Activated naive CD8-positive, alpha-beta T cell treated with anti-CD3 and anti-CD28 coated beads, Interleukin-2, amount 50 U/mL, for 24 hours (primary cell): ENCODE data around the gene OR4X1.
"Not testable (repeated sequence)": the region's sequence is repeated elsewhere in the genome, so short reads cannot be mapped to it uniquely, and the experiment has no call there.

Source experiments
- ATAC-seq: fragments of 150-1000 bp; cut with Tn5 transposase; one replicate; pipeline ENCODE4 v1.10.0; 2021
- DNase-seq: peaks from one replicate; pipeline ENCODE4 v3.0.0; 2021
- H3K27ac Mint-ChIP-seq: one replicate; pipeline ENCODE4 v1.8.0; 2021; ENCODE audit warnings: mild to moderate bottlenecking, mixed read lengths
- H3K27me3 Mint-ChIP-seq: one replicate; pipeline ENCODE4 v1.8.0; 2021; ENCODE audit warnings: mixed read lengths
- H3K36me3 Mint-ChIP-seq: one replicate; pipeline ENCODE4 v1.8.0; 2021; ENCODE audit warnings: low read depth, mixed read lengths
- H3K4me1 Mint-ChIP-seq: one replicate; pipeline ENCODE4 v1.8.0; 2021; ENCODE audit warnings: mixed read lengths
- H3K4me3 Mint-ChIP-seq: one replicate; pipeline ENCODE4 v1.8.0; 2021; ENCODE audit warnings: mild to moderate bottlenecking, moderate library complexity, mixed read lengths
- H3K9me3 Mint-ChIP-seq: one replicate; pipeline ENCODE4 v1.8.0; 2021; ENCODE audit warnings: mixed read lengths

The OR4X1 gene, protein sequence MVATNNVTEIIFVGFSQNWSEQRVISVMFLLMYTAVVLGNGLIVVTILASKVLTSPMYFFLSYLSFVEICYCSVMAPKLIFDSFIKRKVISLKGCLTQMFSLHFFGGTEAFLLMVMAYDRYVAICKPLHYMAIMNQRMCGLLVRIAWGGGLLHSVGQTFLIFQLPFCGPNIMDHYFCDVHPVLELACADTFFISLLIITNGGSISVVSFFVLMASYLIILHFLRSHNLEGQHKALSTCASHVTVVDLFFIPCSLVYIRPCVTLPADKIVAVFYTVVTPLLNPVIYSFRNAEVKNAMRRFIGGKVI

GRCh38 chr11:48263423-48263911 is at the start of gene OR4X1:
OR4X1 (plus strand) TSS chr11:48263861; CDS start chr11:48263861, 0 bp downstream.
- Mint-ChIP-seq H3K27ac (no peak within 1 kb of the TSS), H3K27me3 (peaks cover 4% of the 10 kb centered on the region), H3K4me1 (no peaks in the 10 kb centered on the region), H3K36me3 (no peaks in the 10 kb centered on the region), H3K9me3 (no peaks in the 10 kb centered on the region), H3K4me3 (no peak within 1 kb of the TSS)
- DNase-seq (no peak), ATAC-seq (no peak)

- Mint-ChIP-seq H3K4me1 (no peaks in the 10 kb centered on the region), H3K27me3 (peaks cover 1% of the 10 kb centered on the region), H3K36me3 (no peaks in the 10 kb centered on the region), H3K4me3 (no peak within 1 kb of the TSS), H3K9me3 (no peaks in the 10 kb centered on the region), H3K27ac (no peak within 1 kb of the TSS)
- DNase-seq: no peak
- no peak for ATAC-seq
These were observed 47.2 kb upstream of the OR4X1 start, which contains the start of gene OR4B1 for GRCh38 chr11:48216510-48216909. OR4B1 (plus strand) TSS chr11:48216810; CDS start chr11:48216810, 0 bp downstream.

DNA sequence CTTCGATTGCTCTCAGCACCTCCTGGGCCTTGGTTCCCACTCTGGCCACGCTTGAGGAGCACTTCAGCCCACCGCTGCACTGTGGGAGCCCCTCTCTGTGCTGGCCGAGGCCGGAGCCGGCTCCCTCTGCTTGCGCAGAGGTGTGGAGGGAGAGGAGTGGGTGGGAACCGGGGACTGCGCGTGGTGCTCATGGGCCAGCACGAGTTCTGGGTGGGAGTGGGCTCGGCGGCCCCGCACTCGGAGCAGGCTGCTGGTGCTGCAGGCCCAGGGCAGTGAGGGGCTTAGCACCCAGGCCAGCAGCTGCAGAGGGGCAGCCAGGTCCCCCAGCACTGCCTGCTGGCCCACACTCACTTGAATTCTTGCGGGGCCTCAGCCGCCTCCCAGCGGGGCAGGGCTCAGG is 34.9 kb upstream of the OR4X1 start:
- DNase-seq (no peak), ATAC-seq (no peak)
- Mint-ChIP-seq H3K4me3 (no peak overlapping the region), H3K4me1 (no peaks in the 10 kb centered on the region), H3K36me3 (no peaks in the 10 kb centered on the region), H3K27ac (no peak overlapping the region), H3K27me3 (no peaks in the 10 kb centered on the region), H3K9me3 (peaks cover 7% of the 10 kb centered on the region)

DNA sequence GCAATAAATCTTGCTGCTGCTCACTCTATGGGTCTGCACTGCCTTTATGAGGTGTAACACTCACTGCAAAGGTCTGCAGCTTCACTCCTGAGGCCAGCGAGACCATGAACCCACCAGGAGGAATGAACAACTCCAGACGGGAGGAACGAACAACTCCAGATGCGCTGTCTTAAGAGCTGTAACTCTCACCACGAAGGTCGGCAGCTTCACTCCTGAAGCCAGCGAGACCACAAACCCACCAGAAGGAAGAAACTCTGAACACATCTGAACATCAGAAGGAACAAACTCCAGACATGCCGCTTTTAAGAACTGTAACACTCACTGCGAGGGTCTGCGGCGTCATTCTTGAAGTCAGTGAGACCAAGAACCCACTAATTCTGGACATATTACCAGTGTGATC is 33.6 kb upstream of the OR4X1 start:
- not testable (repeated sequence) for H3K4me3 Mint-ChIP-seq, H3K27ac Mint-ChIP-seq, DNase-seq, H3K27me3 Mint-ChIP-seq, H3K9me3 Mint-ChIP-seq, ATAC-seq, H3K36me3 Mint-ChIP-seq, H3K4me1 Mint-ChIP-seq

DNA sequence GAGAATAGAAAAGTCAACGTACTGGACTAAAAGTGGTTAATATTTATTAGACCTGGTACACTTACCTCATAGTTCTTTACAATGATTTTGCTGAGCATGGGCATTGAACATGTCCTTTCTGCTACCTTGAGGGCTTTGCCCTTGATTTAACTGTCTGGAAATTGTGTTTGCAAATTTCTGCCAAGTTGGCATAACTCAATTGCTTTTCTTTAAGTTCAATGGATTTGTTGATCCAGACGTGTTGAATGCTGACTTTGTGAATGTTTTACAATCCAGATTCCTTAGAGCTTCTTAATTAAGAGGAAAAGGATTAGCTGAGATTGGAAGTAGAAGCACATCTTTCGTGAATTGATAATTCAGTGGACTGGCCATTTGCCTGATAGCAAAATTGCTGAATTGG is 25.9 kb upstream of the OR4X1 start:
- no peak for DNase-seq
- H3K4me1 Mint-ChIP-seq: no peaks in the 10 kb centered on the region
- no peak overlapping the region for H3K4me3 Mint-ChIP-seq
- H3K27ac Mint-ChIP-seq: no peak overlapping the region
- no peaks in the 10 kb centered on the region for H3K36me3 Mint-ChIP-seq
- ATAC-seq: no peak
- peaks cover 4% of the 10 kb centered on the region for H3K9me3 Mint-ChIP-seq
- peaks cover 9% of the 10 kb centered on the region for H3K27me3 Mint-ChIP-seq

DNA sequence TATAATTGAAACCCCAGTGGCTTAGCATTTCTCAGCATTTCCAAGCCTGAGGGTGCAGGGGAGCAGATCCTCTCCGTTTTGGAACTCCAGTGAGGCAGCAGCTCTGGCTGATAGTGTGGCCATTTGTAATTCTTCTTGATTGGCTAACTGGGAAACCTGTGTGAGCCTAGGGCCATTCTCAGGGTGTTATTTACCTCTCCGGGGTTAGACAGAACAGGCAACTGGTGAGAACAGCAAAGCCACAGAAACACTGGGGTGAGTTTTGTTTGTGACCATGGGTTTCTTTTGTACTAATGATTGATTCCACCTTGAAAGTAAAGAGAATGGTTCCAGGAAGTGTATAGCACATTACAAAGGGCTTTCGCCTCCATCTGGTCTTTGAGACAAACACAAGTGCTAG is 21.2 kb upstream of the OR4X1 start:
- no peak overlapping the region for H3K4me3 Mint-ChIP-seq
- H3K4me1 Mint-ChIP-seq: no peaks in the 10 kb centered on the region
- H3K27ac Mint-ChIP-seq: no peak overlapping the region
- H3K27me3 Mint-ChIP-seq: peaks cover 13% of the 10 kb centered on the region
- H3K36me3 Mint-ChIP-seq: no peaks in the 10 kb centered on the region
- DNase-seq (no peak), ATAC-seq (no peak)
- no peaks in the 10 kb centered on the region for H3K9me3 Mint-ChIP-seq

DNA sequence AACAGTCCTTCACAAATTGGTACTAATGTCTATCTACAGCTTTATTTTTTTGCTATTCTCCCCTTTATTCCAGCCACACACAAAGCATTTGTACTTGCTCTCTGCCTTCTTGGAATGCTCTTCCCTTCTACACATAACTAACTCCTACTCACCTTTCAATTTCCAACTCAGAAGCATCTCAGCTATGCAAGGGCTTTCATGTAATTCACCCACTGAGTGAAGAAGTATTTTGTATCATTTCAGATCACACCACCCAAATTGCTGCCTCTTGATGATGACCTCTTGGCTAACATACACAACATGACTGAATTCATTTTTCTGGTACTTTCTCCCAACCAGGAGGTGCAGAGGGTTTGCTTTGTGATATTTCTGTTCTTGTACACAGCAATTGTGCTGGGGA is 18.9 kb upstream of the OR4X1 start, which contains the start of gene OR4X2:
TSS of gene OR4X2 (plus strand) at position 301 of the 400 bp plus-strand sequence. CDS start at position 301, 0 bp downstream.
- Mint-ChIP-seq H3K36me3 (no peaks in the 10 kb centered on the region), H3K4me1 (no peaks in the 10 kb centered on the region), H3K4me3 (no peak within 1 kb of the TSS), H3K9me3 (peaks cover 8% of the 10 kb centered on the region), H3K27me3 (peaks cover 13% of the 10 kb centered on the region), H3K27ac (no peak within 1 kb of the TSS)
- no peak for DNase-seq
- ATAC-seq: no peak

- Mint-ChIP-seq H3K4me1 (no peaks in the 10 kb centered on the region), H3K36me3 (no peaks in the 10 kb centered on the region), H3K4me3 (no peak overlapping the region), H3K27me3 (peaks cover 13% of the 10 kb centered on the region), H3K27ac (no peak overlapping the region), H3K9me3 (peaks cover 8% of the 10 kb centered on the region)
- no peak for ATAC-seq
- DNase-seq: no peak
These were observed 14.8 kb upstream of the OR4X1 start for GRCh38 chr11:48248902-48249301.

DNA sequence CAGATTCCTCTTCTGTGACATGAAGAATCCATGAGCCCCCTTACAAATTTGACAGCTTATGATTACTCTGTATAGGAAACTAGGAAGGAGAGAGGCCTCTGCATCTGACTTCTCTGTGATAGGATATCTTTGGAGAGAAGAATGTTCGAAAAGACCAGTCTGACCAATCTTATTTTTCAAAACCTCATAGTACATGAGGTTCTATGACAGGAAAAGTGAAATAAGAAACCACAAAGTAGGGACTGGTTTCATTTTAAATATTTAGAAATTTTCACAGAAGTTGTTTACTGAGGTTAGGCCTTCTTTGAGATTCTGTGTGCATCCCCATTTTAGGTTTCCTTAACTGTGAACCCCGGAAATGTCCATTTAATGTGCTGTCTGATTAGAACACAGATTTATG is 2.1 kb upstream of the OR4X1 start:
- Mint-ChIP-seq H3K27ac (no peak overlapping the region), H3K27me3 (peaks cover 5% of the 10 kb centered on the region), H3K4me3 (no peak overlapping the region), H3K4me1 (no peaks in the 10 kb centered on the region), H3K9me3 (no peaks in the 10 kb centered on the region), H3K36me3 (no peaks in the 10 kb centered on the region)
- ATAC-seq: no peak
- DNase-seq: no peak

DNA sequence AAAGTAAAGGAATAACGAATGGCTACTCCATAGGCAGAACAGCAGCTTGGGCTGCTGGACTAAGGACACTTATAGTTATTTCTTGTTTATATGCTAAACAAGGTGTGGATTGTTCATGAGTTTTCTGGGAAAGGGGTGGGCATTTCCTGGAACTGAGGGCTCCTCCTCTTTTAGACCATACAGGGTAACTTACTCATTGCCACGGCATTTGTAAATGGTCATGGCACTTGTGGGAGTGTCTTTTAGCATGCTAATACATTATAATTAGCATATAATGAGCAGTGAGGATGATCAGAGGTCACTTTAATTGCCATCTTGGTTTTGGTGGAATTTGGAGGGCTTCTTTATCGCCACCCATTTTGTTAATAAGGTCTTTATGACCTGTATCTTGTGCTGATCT is 7.0 kb downstream of the OR4X1 start:
- Mint-ChIP-seq H3K27me3 (peaks cover 3% of the 10 kb centered on the region), H3K4me3 (no peak overlapping the region), H3K27ac (no peak overlapping the region), H3K9me3 (no peaks in the 10 kb centered on the region), H3K4me1 (no peaks in the 10 kb centered on the region), H3K36me3 (no peaks in the 10 kb centered on the region)
- ATAC-seq: no peak
- DNase-seq: no peak

DNA sequence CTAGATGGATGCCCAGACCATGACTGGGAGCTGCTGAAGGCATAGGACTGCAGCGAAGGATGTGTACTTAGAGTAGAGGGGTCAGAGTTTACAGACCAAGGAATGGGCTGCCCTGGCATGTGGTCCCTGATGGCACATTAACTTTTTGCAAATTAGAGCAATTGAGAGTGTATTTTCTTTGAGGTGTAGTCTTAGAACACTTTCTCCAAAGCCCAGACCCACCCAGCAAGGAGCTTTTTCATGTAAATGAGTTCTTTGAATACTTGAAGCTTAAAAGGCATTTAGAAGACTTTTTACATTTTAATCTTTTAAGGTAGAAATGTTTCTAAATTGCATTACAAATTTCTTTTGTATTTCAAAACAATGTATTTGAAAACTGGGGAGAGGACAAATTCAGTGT is 8.9 kb downstream of the OR4X1 start:
- Mint-ChIP-seq H3K27ac (no peak overlapping the region), H3K27me3 (peaks cover 3% of the 10 kb centered on the region), H3K9me3 (no peaks in the 10 kb centered on the region), H3K36me3 (no peaks in the 10 kb centered on the region), H3K4me3 (no peak overlapping the region), H3K4me1 (no peaks in the 10 kb centered on the region)
- DNase-seq (no peak), ATAC-seq (no peak)

DNA sequence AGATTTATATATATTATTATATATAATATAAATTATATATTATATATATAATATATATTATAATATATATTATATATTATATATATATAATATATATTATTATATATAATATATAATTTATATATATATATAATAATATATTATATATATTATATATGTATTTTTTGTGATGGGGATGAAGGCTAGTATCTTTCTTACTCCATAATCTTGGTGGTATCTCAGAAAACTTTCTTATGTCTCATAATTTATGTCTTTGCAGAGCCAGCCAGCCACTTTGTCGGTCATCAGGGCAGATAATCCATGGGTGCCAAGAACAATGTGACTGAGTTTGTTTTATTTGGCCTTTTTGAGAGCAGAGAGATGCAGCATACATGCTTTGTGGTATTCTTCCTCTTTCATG is 42.3 kb downstream of the OR4X1 start, which contains the start of gene OR4S1:
TSS of gene OR4S1 (plus strand) at position 301 of the 400 bp plus-strand sequence. CDS start at position 301, 0 bp downstream.
- Mint-ChIP-seq H3K36me3 (no peaks in the 10 kb centered on the region), H3K4me3 (no peak within 1 kb of the TSS), H3K27me3 (peaks cover 2% of the 10 kb centered on the region), H3K27ac (no peak within 1 kb of the TSS), H3K4me1 (peaks cover 1% of the 10 kb centered on the region), H3K9me3 (no peaks in the 10 kb centered on the region)
- DNase-seq (no peak), ATAC-seq (no peak)

DNA sequence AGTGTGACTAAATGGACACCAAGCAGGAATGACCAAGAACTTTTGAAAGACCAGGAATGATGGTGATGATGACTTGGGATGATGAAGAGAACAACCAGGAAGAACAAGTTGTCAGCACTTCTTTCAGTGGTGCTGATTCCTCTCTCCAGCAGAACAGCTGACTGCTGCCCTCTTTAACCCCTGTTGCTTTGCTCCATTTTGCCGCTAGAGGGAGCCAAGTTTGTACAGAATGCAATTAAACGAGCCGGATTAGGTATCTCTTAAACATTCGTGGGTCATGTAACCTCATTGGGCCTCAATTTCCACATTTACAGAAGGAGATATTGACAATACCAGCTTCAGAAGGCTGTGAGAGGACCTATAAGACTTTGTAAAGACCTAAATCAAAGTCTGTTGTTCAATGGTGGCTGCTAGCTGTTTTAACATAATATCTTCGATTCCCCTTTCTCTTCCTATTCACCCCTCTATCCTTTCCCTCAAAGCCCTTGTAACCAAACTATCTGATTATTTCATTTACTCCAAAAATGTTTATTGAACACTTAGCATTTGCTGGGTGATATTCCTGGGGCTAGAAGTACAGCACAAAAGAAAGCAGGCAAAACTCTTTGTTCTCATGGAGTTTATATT is 44.2 kb downstream of the OR4X1 start:
- Mint-ChIP-seq H3K36me3 (no peaks in the 10 kb centered on the region), H3K4me3 (no peak overlapping the region), H3K4me1 (peaks cover 1% of the 10 kb centered on the region), H3K9me3 (no peaks in the 10 kb centered on the region), H3K27me3 (peaks cover 2% of the 10 kb centered on the region), H3K27ac (no peak overlapping the region)
- no peak for ATAC-seq
- DNase-seq: peak; percentile 77

GRCh38 chr11:48313590-48313989 is 49.9 kb downstream of the OR4X1 start:
- peak overlapping the region; percentile 37 for H3K27ac Mint-ChIP-seq
- not testable (repeated sequence) for ATAC-seq, H3K4me3 Mint-ChIP-seq, H3K4me1 Mint-ChIP-seq, DNase-seq, H3K36me3 Mint-ChIP-seq, H3K27me3 Mint-ChIP-seq
- H3K9me3 Mint-ChIP-seq: peaks cover 14% of the 10 kb centered on the region
